A673 (cell line): ENCODE data around the gene SNRPA. TPM values are rescaled to one million over a fixed set of nuclear protein-coding genes. Genes with fewer than 3 reads are reported as not detected.

Experiments
- BruUV-seq: library from RNA; stranded (reverse); fragments of 400-500 nt; replicated peaks from 2 replicates; lab custom pipeline; 2021; lab: Mats Ljungman, UMichigan
- CTCF ChIA-PET: fragments of 300-600 bp; sonication (Branson Sonifier 250); formaldehyde crosslinking; loops from one replicate; lab custom pipeline; 2022; ENCODE audit warnings: antibody characterized with exemption; lab: Charles Lee
- POLR2A ChIA-PET: fragments of 300-600 bp; sonication (Branson Sonifier 250); formaldehyde crosslinking; loops from one replicate; lab custom pipeline; 2022; ENCODE audit warnings: antibody characterized with exemption; ENCODE audit not compliant: low non-redundant PET; lab: Charles Lee
- DNase-seq: peaks from one replicate; pipeline ENCODE4 v3.0.0-alpha.2; 2015; ENCODE audit warnings: low spot score
- H3K27ac ChIP-seq: fragments of 200-600 bp; sonication (generic); 2 replicates; pipeline ENCODE4 v1.5.1; 2016; ENCODE audit warnings: mixed run types, low read depth, mild to moderate bottlenecking, mixed read lengths, antibody characterized with exemption, low read length; ENCODE audit not compliant: poor library complexity, severe bottlenecking
- H3K27me3 ChIP-seq: fragments of 200-600 bp; sonication (generic); replicated peaks from 2 replicates; pipeline ENCODE4 v1.6.1; 2017; ENCODE audit warnings: mixed run types, low read depth, mild to moderate bottlenecking, mixed read lengths, antibody characterized with exemption, low read length; ENCODE audit not compliant: insufficient read depth, poor library complexity
- H3K36me3 ChIP-seq: fragments of 200-600 bp; sonication (generic); 2 replicates; pipeline ENCODE4 v1.6.1; 2016; ENCODE audit warnings: mixed run types, mild to moderate bottlenecking, mixed read lengths, antibody characterized with exemption, low read length; ENCODE audit not compliant: insufficient read depth, poor library complexity, severe bottlenecking
- H3K4me1 ChIP-seq: fragments of 200-600 bp; sonication (generic); 2 replicates; pipeline ENCODE4 v1.6.1; 2017; ENCODE audit warnings: mixed run types, mild to moderate bottlenecking, mixed read lengths, antibody characterized with exemption, low read length; ENCODE audit not compliant: insufficient read depth, poor library complexity, severe bottlenecking
- H3K4me3 ChIP-seq: fragments of 200-600 bp; sonication (generic); 2 replicates; pipeline ENCODE4 v1.5.1; 2016; ENCODE audit warnings: low read depth, mixed run types, mild to moderate bottlenecking, mixed read lengths, low read length; ENCODE audit not compliant: poor library complexity, severe bottlenecking
- H3K9me3 ChIP-seq: fragments of 200-600 bp; sonication (generic); 2 replicates; pipeline ENCODE4 v1.6.1; 2016; ENCODE audit warnings: mixed run types, low read depth, mild to moderate bottlenecking, mixed read lengths, antibody characterized with exemption, low read length; ENCODE audit not compliant: poor library complexity, severe bottlenecking
- CTCF ChIP-seq: fragments of 300-800, 200-600 bp; sonication (generic); conservative IDR thresholded peaks from 2 replicates; pipeline ENCODE4 v1.5.1; 2017; ENCODE audit warnings: low read depth, mild to moderate bottlenecking, antibody characterized with exemption, low read length, moderate library complexity, mixed read lengths
- EZH2 ChIP-seq: fragments of 200-600 bp; sonication (generic); IDR thresholded peaks from 2 replicates; pipeline ENCODE4 v1.6.1; 2017; ENCODE audit warnings: borderline replicate concordance, low read depth, mild to moderate bottlenecking, mixed read lengths, antibody characterized with exemption, low read length; ENCODE audit not compliant: poor library complexity, severe bottlenecking
- intact Hi-C: fragments of 100-400 bp; cut with micrococcal nuclease; formaldehyde crosslinking; loops from one replicate; pipeline ENCODE4 v1.10.0; 2022; ENCODE audit not compliant: unreplicated experiment
- total RNA-seq: library from RNA; stranded (reverse); gene quantifications from 2 replicates; pipeline ENCODE4 v1.2.3, GENCODE V29; 2021

The SNRPA gene
- total RNA-seq, 1 experiment from 2014 or later = 167 TPM

- no TSS peak for BruUV-seq
- Histone ChIP-seq H3K9me3 (no peaks in the 10 kb centered on the region), H3K27ac (peak overlapping the region; percentile 58), H3K4me3 (no peak overlapping the region), H3K36me3 (peaks cover 34% of the 10 kb centered on the region), H3K4me1 (peaks cover 67% of the 10 kb centered on the region), H3K27me3 (no peaks in the 10 kb centered on the region)
- intact Hi-C loops = loop anchor here (10.0 kb wide), 1 partner anchor 88 kb away; the partner anchor contains the start of genes COQ8B and ITPKC
- no peak for DNase-seq
- TF ChIP-seq EZH2 (no peak), CTCF (no peak)
- ChIA-PET POLR2A (no interaction called here), CTCF (no interaction called here)
Measured at GRCh38 chr19:40802300-40803169, 51.5 kb downstream of the SNRPA start.

GRCh38 chr19:40803170-40803856, 52.3 kb downstream of the SNRPA start:
- H3K9me3 ChIP-seq = no peaks in the 10 kb centered on the region
- CTCF ChIA-PET = no interaction called here
- H3K4me3 ChIP-seq = no peak overlapping the region
- POLR2A ChIA-PET = no interaction called here
- peak overlapping the region; percentile 58 for H3K27ac ChIP-seq
- no peaks in the 10 kb centered on the region for H3K27me3 ChIP-seq
- no TSS peak for BruUV-seq
- H3K4me1 ChIP-seq = peaks cover 64% of the 10 kb centered on the region
- intact Hi-C loops = loop anchor here (10.0 kb wide), 1 partner anchor 89 kb away; the partner anchor contains the start of genes COQ8B and ITPKC
- H3K36me3 ChIP-seq = peaks cover 42% of the 10 kb centered on the region
- no peak for TF ChIP-seq EZH2
- no peak for TF ChIP-seq CTCF
- no peak for DNase-seq

- Histone ChIP-seq H3K4me3 (no peak overlapping the region), H3K36me3 (peaks cover 49% of the 10 kb centered on the region), H3K4me1 (peaks cover 64% of the 10 kb centered on the region), H3K27ac (peak overlapping the region; percentile 58), H3K9me3 (no peaks in the 10 kb centered on the region), H3K27me3 (no peaks in the 10 kb centered on the region)
- CTCF ChIA-PET = interaction anchor here (0.9 kb wide), 1 partner anchor 27 kb away, joined by 3 read pairs; no protein-coding TSS in a partner anchor
- TF ChIP-seq EZH2 (no peak), CTCF (no peak)
- intact Hi-C loops = loop anchor here (10.0 kb wide), 1 partner anchor 89 kb away; the partner anchor contains the start of genes COQ8B and ITPKC
- DNase-seq = no peak
- no TSS peak for BruUV-seq
- POLR2A ChIA-PET = no interaction called here
Measured at GRCh38 chr19:40803857-40804782, 53.1 kb downstream of the SNRPA start.
